Parathyroid adenoma (tissue), 2 donors: Measurements from ENCODE around the gene CDH4.

Experiments used
- H2AFZ ChIP-seq: fragments of 300-600 bp; sonication (generic); one replicate; pipeline ENCODE4 v1.7.0; 2017; ENCODE audit warnings: antibody characterized with exemption, mild to moderate bottlenecking
- H3K27ac ChIP-seq: fragments of 300-600 bp; sonication (generic); one replicate; pipeline ENCODE4 v1.7.0; 2017
- H3K27me3 ChIP-seq: fragments of 300-600 bp; sonication (generic); one replicate; pipeline ENCODE4 v1.7.0; 2017; ENCODE audit warnings: low read length; ENCODE audit not compliant: control insufficient read depth, insufficient read depth
- H3K36me3 ChIP-seq: fragments of 300-600 bp; sonication (generic); one replicate; pipeline ENCODE4 v1.7.0; 2017; ENCODE audit warnings: low read length; ENCODE audit not compliant: control insufficient read depth, insufficient read depth
- H3K4me1 ChIP-seq: fragments of 300-600 bp; sonication (generic); one replicate; pipeline ENCODE4 v1.7.0; 2017; ENCODE audit warnings: control low read depth
- H3K4me2 ChIP-seq: fragments of 300-600 bp; sonication (generic); one replicate; pipeline ENCODE4 v1.7.0; 2017; ENCODE audit warnings: low read length
- H3K4me3 ChIP-seq: fragments of 300-600 bp; sonication (generic); one replicate; pipeline ENCODE4 v1.7.0; 2017; ENCODE audit warnings: low read depth, low read length
- H3K79me2 ChIP-seq: fragments of 300-600 bp; sonication (generic); one replicate; pipeline ENCODE4 v1.7.0; 2017; ENCODE audit warnings: control low read depth
- H3K9ac ChIP-seq: fragments of 300-600 bp; sonication (generic); one replicate; pipeline ENCODE4 v1.7.0; 2017; ENCODE audit warnings: mild to moderate bottlenecking
- H3K9me3 ChIP-seq: fragments of 300-600 bp; sonication (generic); one replicate; pipeline ENCODE4 v1.7.0; 2017; ENCODE audit warnings: low read length; ENCODE audit not compliant: control insufficient read depth
- CTCF ChIP-seq: fragments of 300-600 bp; sonication (generic); IDR thresholded peaks from one replicate; pipeline ENCODE4 v1.7.0; 2017; ENCODE audit warnings: antibody characterized with exemption, mild to moderate bottlenecking
- donor health status: primary hyperparathyroidism.

Gene CDH4

GRCh38 chr20:61743606-61744005, 491.5 kb downstream of the CDH4 start:
- Histone ChIP-seq H3K4me2 (no peak overlapping the region), H2AFZ (no peak overlapping the region), H3K4me1 (no peaks in the 10 kb centered on the region), H3K4me3 (no peak overlapping the region), H3K9ac (no peak overlapping the region), H3K9me3 (no peaks in the 10 kb centered on the region), H3K27me3 (no peaks in the 10 kb centered on the region), H3K36me3 (no peaks in the 10 kb centered on the region), H3K27ac (no peak overlapping the region), H3K79me2 (no peaks in the 10 kb centered on the region)
- TF ChIP-seq CTCF: no peak

GRCh38 chr20:61744691-61745396, 492.8 kb downstream of the CDH4 start:
- TF ChIP-seq CTCF: no peak

GRCh38 chr20:61745397-61746146, 493.5 kb downstream of the CDH4 start:
- Histone ChIP-seq H3K36me3 (no peaks in the 10 kb centered on the region), H3K9ac (no peak overlapping the region), H3K27me3 (no peaks in the 10 kb centered on the region), H3K9me3 (no peaks in the 10 kb centered on the region), H3K4me2 (no peak overlapping the region), H2AFZ (no peak overlapping the region), H3K4me3 (no peak overlapping the region), H3K4me1 (no peaks in the 10 kb centered on the region), H3K27ac (no peak overlapping the region), H3K79me2 (no peaks in the 10 kb centered on the region)
- no peak for TF ChIP-seq CTCF

More at GRCh38 chr20:61744691-61745396, 492.8 kb downstream of the CDH4 start:
- Histone ChIP-seq H2AFZ (no peak overlapping the region), H3K9ac (no peak overlapping the region), H3K79me2 (no peaks in the 10 kb centered on the region), H3K27me3 (no peaks in the 10 kb centered on the region), H3K4me1 (no peaks in the 10 kb centered on the region), H3K27ac (no peak overlapping the region), H3K9me3 (no peaks in the 10 kb centered on the region), H3K4me2 (no peak overlapping the region), H3K4me3 (no peak overlapping the region), H3K36me3 (no peaks in the 10 kb centered on the region)

GRCh38 chr20:61746147-61746646, 494.1 kb downstream of the CDH4 start:
- H3K4me3 ChIP-seq: no peak overlapping the region
- TF ChIP-seq CTCF: no peak
- no peak overlapping the region for H3K9ac ChIP-seq
- H3K79me2 ChIP-seq: no peaks in the 10 kb centered on the region
- no peaks in the 10 kb centered on the region for H3K4me1 ChIP-seq
- no peak overlapping the region for H3K27ac ChIP-seq
- no peak overlapping the region for H2AFZ ChIP-seq
- no peaks in the 10 kb centered on the region for H3K9me3 ChIP-seq
- H3K4me2 ChIP-seq: no peak overlapping the region
- no peaks in the 10 kb centered on the region for H3K36me3 ChIP-seq
- H3K27me3 ChIP-seq: no peaks in the 10 kb centered on the region
